Astrocyte of the cerebellum (primary cell): ENCODE measurements around the gene FAM177B.
"Not testable (repeated sequence)": the region's sequence is repeated elsewhere in the genome, so short reads cannot be mapped to it uniquely, and the experiment has no call there.

Experiments
- DNase-seq: peaks from one replicate; pipeline ENCODE4 v3.0.0-alpha.2; 2011; ENCODE audit warnings: low read depth
- H3K4me3 ChIP-seq: 2 replicates; pipeline ENCODE4 v1.5.1; 2011; ENCODE audit warnings: mild to moderate bottlenecking, low read depth, low read length, moderate library complexity
- CTCF ChIP-seq: IDR thresholded peaks from 2 replicates; pipeline ENCODE4 v1.5.1; 2012; ENCODE audit warnings: low read length, low read depth, moderate library complexity, mild to moderate bottlenecking; ENCODE audit errors: missing control alignments
- in situ Hi-C: cut with HindIII; loops from 2 replicates; pipeline ENCODE4 v1.10.0; 2017; ENCODE audit warnings: low sequenced_read_pairs

FAM177B gene

DNA sequence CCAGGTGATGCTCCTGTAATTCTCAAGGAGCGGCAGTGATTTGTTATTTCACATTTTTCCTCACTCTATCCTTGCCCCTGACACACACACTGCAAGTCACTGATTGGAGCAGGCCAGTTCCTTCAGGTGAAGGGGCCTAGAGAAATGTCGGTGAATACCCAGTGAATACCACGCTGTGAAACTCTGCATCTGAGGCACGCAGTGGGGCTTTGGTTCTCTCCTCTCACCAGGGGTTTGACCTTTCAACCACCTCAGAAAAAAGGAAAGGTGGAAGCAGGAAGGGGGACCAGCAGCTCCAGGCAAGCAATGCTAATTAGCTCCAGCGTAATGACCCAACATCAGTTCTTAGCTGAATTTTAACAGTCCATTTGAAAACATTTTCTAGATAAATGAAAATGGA is 532 bp upstream of the FAM177B start:
- no peak for TF ChIP-seq CTCF
- no peak overlapping the region for H3K4me3 ChIP-seq
- in situ Hi-C loops = loop anchor here (5.0 kb wide), 1 partner anchor 41 kb away; no protein-coding TSS in a partner anchor
- no peak for DNase-seq

GRCh38 chr1:222739465-222739864 is 2.5 kb downstream of the FAM177B start:
- in situ Hi-C loops = loop anchor here (5.0 kb wide), 1 partner anchor 38 kb away; no protein-coding TSS in a partner anchor
- DNase-seq = no peak
- H3K4me3 ChIP-seq = no peak overlapping the region
- TF ChIP-seq CTCF = no peak

DNA sequence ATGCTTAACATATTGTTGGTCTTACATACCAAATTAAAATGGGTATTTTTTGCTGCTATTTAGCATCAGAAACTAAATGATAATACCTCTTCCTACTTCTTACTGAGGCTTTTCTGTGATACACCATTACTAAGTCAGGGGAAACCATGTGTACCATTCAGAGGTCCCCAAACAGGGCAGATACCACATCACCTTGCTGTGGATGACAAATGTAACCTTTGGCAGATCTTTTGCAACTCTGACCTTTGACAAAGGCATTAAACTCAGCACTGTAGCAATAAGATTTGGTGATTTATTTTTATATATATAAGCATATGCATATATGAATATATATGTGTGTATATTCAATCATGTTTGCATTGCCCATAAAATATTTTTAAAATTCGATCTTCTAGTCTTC is 2.9 kb downstream of the FAM177B start:
- in situ Hi-C loops = loop anchor here (5.0 kb wide), 1 partner anchor 37 kb away; no protein-coding TSS in a partner anchor
- no peak for DNase-seq
- TF ChIP-seq CTCF = no peak
- H3K4me3 ChIP-seq = no peak overlapping the region

GRCh38 chr1:222741630-222742457 is 4.8 kb downstream of the FAM177B start:
- in situ Hi-C loops, H3K4me3 ChIP-seq, DNase-seq: not testable (repeated sequence)

DNA sequence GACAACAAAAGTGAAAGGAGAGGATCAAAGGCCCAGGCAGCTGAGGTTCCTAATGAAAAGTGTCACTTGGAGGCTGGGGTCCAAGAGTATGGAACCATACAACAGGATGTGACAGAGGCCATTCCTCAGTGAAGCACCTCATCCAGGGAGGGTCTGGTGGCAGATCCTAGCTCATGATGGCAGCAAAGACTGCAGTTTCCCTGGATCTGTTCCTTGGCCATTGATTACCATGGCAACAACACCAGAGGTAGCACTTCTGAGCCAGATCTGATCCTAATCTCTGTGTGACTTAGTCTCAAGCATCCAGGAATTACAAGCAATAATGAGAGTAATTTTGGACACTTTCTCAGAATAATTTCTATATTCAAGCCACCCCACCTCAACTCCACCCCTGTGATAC is 12.9 kb downstream of the FAM177B start:
- H3K4me3 ChIP-seq = no peak overlapping the region
- in situ Hi-C loops = loop anchor here (5.0 kb wide), 1 partner anchor 68 kb away; no protein-coding TSS in a partner anchor
- no peak for TF ChIP-seq CTCF
- DNase-seq = no peak

DNA sequence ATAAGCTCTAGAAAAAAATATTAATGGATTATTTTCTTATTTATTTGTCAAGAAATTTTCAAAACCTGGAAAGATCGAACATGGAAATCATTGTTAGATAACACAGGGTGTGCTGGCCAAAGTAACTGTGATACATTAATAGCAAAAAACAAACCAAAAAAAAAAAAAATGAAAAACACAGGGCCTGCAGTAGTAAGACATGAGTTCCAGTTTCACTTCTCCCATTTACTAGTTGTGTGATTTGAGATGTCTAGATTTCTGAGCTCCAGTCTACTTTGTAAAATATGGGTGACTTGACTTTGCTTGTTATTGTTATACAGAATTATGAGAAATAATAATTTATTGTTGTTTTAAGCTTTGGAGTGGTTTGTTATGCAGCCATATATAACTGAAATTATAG is 13.6 kb downstream of the FAM177B start:
- no peak for DNase-seq

More for the DNA sequence above, 13.6 kb downstream of the FAM177B start:
- in situ Hi-C loops = no loop called here
- H3K4me3 ChIP-seq = no peak overlapping the region
- TF ChIP-seq CTCF = no peak
